K562 (cell line): ENCODE results near the gene TAX1BP1. TPM values are rescaled to one million over a fixed set of nuclear protein-coding genes. Genes with fewer than 3 reads are reported as not detected.

Source experiments
- ATAC-seq: fragments of 200-7000 bp; cut with Tn5 transposase; 3 replicates; pipeline ENCODE4 v1.9.1; 2020; ENCODE audit warnings: moderate library complexity
- BruUV-seq: library from RNA; stranded (reverse); fragments of 400-500 nt; replicated peaks from 2 replicates; lab custom pipeline; 2021; lab: Mats Ljungman, UMichigan
- CTCF ChIA-PET: fragments of 300-600 bp; formaldehyde crosslinking; extraction: SDS; loops from one replicate; lab custom pipeline; 2021; ENCODE audit warnings: low intra/inter-chr PET ratio; lab: Yijun Ruan, JAX
- POLR2A ChIA-PET: fragments of 300-600, 350-650 bp; sonication (Branson Sonifier 250); formaldehyde crosslinking; extraction: SDS; loops from one replicate; lab custom pipeline; 2021; ENCODE audit warnings: antibody characterized with exemption, inconsistent platforms; lab: Yijun Ruan, JAX
- DNase-seq, 4 experiments: peaks; one replicate each; pipeline versions ENCODE4 v3.0.0 to v3.0.0-alpha.2; 2011 to 2018; ENCODE audit warnings: low spot score in 3 of 4, mixed read lengths in 3 of 4; ENCODE audit errors: extremely low read depth in 1 of 4
- FAIRE-seq: peaks from 2 replicates; lab custom pipeline; 2011; peaks lifted over from hg19 to GRCh38; lab: Jason Lieb, UNC
- H2AFZ ChIP-seq: 2 replicates; pipeline ENCODE4 v1.6.0; 2011; ENCODE audit warnings: low read depth, low read length, control low read depth, inconsistent platforms
- H3K27ac ChIP-seq: fragments of 200-600 bp; 3 replicates; pipeline ENCODE4 v1.8.0; 2011; ENCODE audit warnings: low read depth, mild to moderate bottlenecking, control low read depth, inconsistent platforms, low read length, moderate library complexity, mixed read lengths; ENCODE audit errors: extremely low read depth
- H3K27me3 ChIP-seq, 2 experiments: fragments of 300-600 bp in 1 of 2; 2 replicates in 1 of 2; 3 replicates in 1 of 2; pipeline versions ENCODE4 v1.6.0 to v1.8.0; 2011; ENCODE audit warnings: inconsistent platforms in 2 of 2, low read length in 2 of 2, mild to moderate bottlenecking in 1 of 2, mixed read lengths in 1 of 2, moderate library complexity in 1 of 2; ENCODE audit not compliant: control insufficient read depth in 2 of 2, insufficient read depth in 2 of 2
- H3K36me3 ChIP-seq: fragments of 300-600 bp; 3 replicates; pipeline ENCODE4 v1.8.0; 2011; ENCODE audit warnings: mild to moderate bottlenecking, low read length, inconsistent platforms; ENCODE audit not compliant: control insufficient read depth, insufficient read depth
- H3K4me1 ChIP-seq, 2 experiments: fragments of 200-600 bp in 1 of 2; replicated peaks in 1 of 2; 2 replicates in 1 of 2; 3 replicates in 1 of 2; pipeline versions ENCODE4 v1.5.1 to v1.8.0; 2011; ENCODE audit warnings: inconsistent platforms in 2 of 2, low read length in 2 of 2, mild to moderate bottlenecking in 1 of 2, mixed read lengths in 1 of 2, moderate library complexity in 1 of 2; ENCODE audit not compliant: control insufficient read depth in 2 of 2, insufficient read depth in 2 of 2
- H3K4me2 ChIP-seq: 2 replicates; pipeline ENCODE4 v1.6.1; 2011; ENCODE audit warnings: low read length, control low read depth, inconsistent platforms, mixed read lengths; ENCODE audit not compliant: insufficient read depth
- H3K4me3 ChIP-seq: fragments of 200-600 bp; sonication (generic), shearing (Covaris generic); 2 replicates; pipeline ENCODE4 v1.5.1; 2016; ENCODE audit warnings: control low read depth, inconsistent platforms
- H3K79me2 ChIP-seq: fragments of 200-600 bp; 3 replicates; pipeline ENCODE4 v1.8.0; 2011; ENCODE audit warnings: low read length, inconsistent platforms; ENCODE audit not compliant: control insufficient read depth, insufficient read depth
- H3K9ac ChIP-seq, 2 experiments: 2 replicates each; pipeline versions ENCODE4 v1.6.0 to v1.6.1; 2011; ENCODE audit warnings: low read depth in 2 of 2, low read length in 2 of 2, control low read depth in 1 of 2, inconsistent platforms in 1 of 2, mild to moderate bottlenecking in 1 of 2, mixed read lengths in 1 of 2; ENCODE audit not compliant: insufficient read depth in 1 of 2
- H3K9me1 ChIP-seq: one replicate; pipeline ENCODE4 v1.6.0; 2011; ENCODE audit warnings: inconsistent platforms, mild to moderate bottlenecking, low read length, moderate library complexity; ENCODE audit not compliant: control insufficient read depth, insufficient read depth
- H3K9me3 ChIP-seq: replicated peaks from 2 replicates; pipeline ENCODE4 v1.5.1; 2011; ENCODE audit warnings: low read depth, low read length, inconsistent platforms; ENCODE audit not compliant: control insufficient read depth, insufficient read depth
- H4K20me1 ChIP-seq: replicated peaks from 2 replicates; pipeline ENCODE4 v1.6.1; 2011; ENCODE audit warnings: low read length, inconsistent platforms, mixed read lengths; ENCODE audit not compliant: control insufficient read depth, insufficient read depth
- GABPB1 ChIP-seq: sonication (generic); formaldehyde crosslinking; IDR thresholded peaks from 2 replicates; pipeline ENCODE4 v1.8.0; 2022; ENCODE audit warnings: mild to moderate bottlenecking, missing genetic modification reagents
- NFIX ChIP-seq: fragments of 250-450 bp; sonication (Bioruptor Pico); IDR thresholded peaks from 2 replicates; pipeline ENCODE4 v1.4.0; 2020; ENCODE audit warnings: low read depth, mild to moderate bottlenecking, moderate library complexity
- NR0B1 ChIP-seq: fragments of 450-650 bp; IDR thresholded peaks from one replicate; pipeline ENCODE4 v1.6.1; 2018; ENCODE audit warnings: mild to moderate bottlenecking, moderate library complexity; ENCODE audit not compliant: partially characterized antibody
- WGBS: fragments of 100-300 bp; shearing (Covaris generic); methylation state at CpG from one replicate; pipeline ENCODE4 v1.1.6; 2016; ENCODE audit warnings: low coverage, mixed read lengths; ENCODE audit not compliant: insufficient coverage; ENCODE audit errors: missing lambda C conversion rate; 5-methylcytosine and 5-hydroxymethylcytosine counted together
- in situ Hi-C: fragments of 300-500 bp; cut with MboI; formaldehyde crosslinking; loops from 4 replicates; pipeline ENCODE4 v1.15.0; 2018; ENCODE audit warnings: inconsistent platforms, mixed read lengths
- intact Hi-C: fragments of 100-400 bp; cut with micrococcal nuclease; formaldehyde crosslinking; loops from 2 replicates; pipeline ENCODE4 v1.14.2; 2022
- polyA plus RNA-seq, 8 experiments: library from polyadenylated mRNA; depleted of rRNA in 4 of 8; stranded (reverse) in 5 of 8; unstranded in 3 of 8; fragments of >200 nt; fragmentation: Nextera tagmentation in 2 of 8; fragmentation: Illumina TruSeq in 1 of 8; extraction: Ambion mirVana in 2 of 8; extraction: Trizol in 1 of 8; gene quantifications; 2 replicates each; pipeline versions ENCODE4 v1.2.1 to v1.2.3, GENCODE V29; 2011 to 2014; ENCODE audit warnings: inconsistent platforms in 1 of 8, missing spikeins in 1 of 8
- total RNA-seq, 7 experiments: library from RNA; depleted of rRNA in 6 of 7; stranded (reverse); fragments of >200 nt in 6 of 7; fragmentation: Illumina TruSeq in 2 of 7; extraction: Trizol in 2 of 7; gene quantifications; 2 replicates each; pipeline versions ENCODE4 v1.2.1 to v1.2.3, GENCODE V29; 2011 to 2021; ENCODE audit warnings: low replicate concordance in 1 of 7

The TAX1BP1 gene
- total and polyA plus RNA-seq, 9 of the 15 experiments (the other 6 are each of a cell fraction or from before 2014, with no cell fraction given): 49.0 to 119 (median 75.9) TPM

GRCh38 chr7:27834179-27834921 lies 94.4 kb downstream of the TAX1BP1 start (continued):
- TF ChIP-seq NR0B1 (no peak), NFIX (CRISPR knock-in tag) (no peak), GABPB1 (no peak)

GRCh38 chr7:27835376-27835775 lies 95.4 kb downstream of the TAX1BP1 start:
- H3K27me3 ChIP-seq: peaks cover 19 to 30% of the 10 kb centered on the region in 2 experiments
- H3K9me1 ChIP-seq: no peaks in the 10 kb centered on the region
- FAIRE-seq: no peak
- TF ChIP-seq NFIX (CRISPR knock-in tag): no peak
- ChIA-PET CTCF (no interaction called here), POLR2A (interaction anchor here (0.7 to 1.3 kb wide), 2 partner anchors 8 to 270 kb away, joined by 3 read pairs; no protein-coding TSS in a partner anchor)
- intact Hi-C loops: no loop called here
- no peaks in the 10 kb centered on the region for H3K36me3 ChIP-seq
- no TSS peak for BruUV-seq
- no peaks in the 10 kb centered on the region for H3K79me2 ChIP-seq
- no peak for ATAC-seq
- H3K4me2 ChIP-seq: no peak overlapping the region
- H3K27ac ChIP-seq: no peak overlapping the region
- in situ Hi-C loops: no loop called here
- 55% methylated on average over 7 of the region's 7 CpGs for WGBS
- no peak overlapping the region for H2AFZ ChIP-seq
- H3K9ac ChIP-seq: no peak overlapping the region
- H3K9me3 ChIP-seq: no peaks in the 10 kb centered on the region
- no peak for DNase-seq
- no peaks in the 10 kb centered on the region for H4K20me1 ChIP-seq
- no peaks in the 10 kb centered on the region for H3K4me1 ChIP-seq
- no peak overlapping the region for H3K4me3 ChIP-seq
